ENCODE data around the gene ANKRD28. TPM values are rescaled to one million over a fixed set of nuclear protein-coding genes. Genes with fewer than 3 reads are reported as not detected.

ANKRD28 gene
- polyA plus RNA-seq, 1 of the 3 experiments (the other 2 are of a cell fraction) = 74.8 TPM

DNA sequence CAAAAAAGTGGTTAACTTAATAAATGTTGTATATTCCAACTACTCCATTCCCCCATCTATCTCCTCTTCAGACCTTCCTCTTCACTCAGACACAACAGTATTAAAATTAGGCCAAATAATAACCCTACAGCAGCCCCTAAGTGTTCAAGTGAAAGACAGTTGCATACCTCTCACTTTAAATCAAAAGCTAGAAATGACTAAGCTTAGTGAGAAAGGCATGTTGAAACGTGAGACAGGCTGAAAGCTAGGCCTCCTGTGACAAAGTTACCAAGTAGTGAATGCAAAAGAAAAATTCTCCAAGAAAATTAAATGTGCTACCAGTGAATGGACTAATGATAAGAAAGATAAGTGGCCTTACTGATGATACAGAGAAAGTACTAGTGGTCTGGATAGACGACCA lies 71.7 kb downstream of the ANKRD28 start:
- Histone ChIP-seq H3K9me3 (no peaks in the 10 kb centered on the region), H3K4me1 (ENCODE audit: control insufficient read depth in 1 of 2, insufficient read depth in 2 of 2, low read depth in 1 of 2, low read length in 1 of 2) (no peaks in the 10 kb centered on the region; a peak in 2 of 4 replicates), H3K36me3 (replicated peaks in 1 of 2; ENCODE audit: control insufficient read depth in 1 of 2, insufficient read depth in 2 of 2, low read length in 1 of 2) (peaks cover 42 to 92% of the 10 kb centered on the region in 2 experiments), H3K27ac (ENCODE audit: low read depth in 2 of 2, low read length in 1 of 2) (peak overlapping the region; percentile 51 to 58; a peak in 3 of 4 replicates), H3F3A (replicated peaks; ENCODE audit: insufficient read depth) (peaks cover 51% of the 10 kb centered on the region), H3K4me2 (peak overlapping the region; percentile 9; the same call in 1 of the 2 replicates), H3K27me3 (ENCODE audit: insufficient read depth) (no peaks in the 10 kb centered on the region), H4K20me1 (ENCODE audit: insufficient read depth) (no peaks in the 10 kb centered on the region), H3K9ac (no peak overlapping the region; the same call in 1 of the 2 replicates), H3K79me2 (ENCODE audit: insufficient read depth) (peaks cover 86% of the 10 kb centered on the region), H3K4me3 (ENCODE audit: low read depth in 2 of 2, low read length in 1 of 2) (no peak overlapping the region), H2AFZ (ENCODE audit: low read depth) (no peak overlapping the region), H3K9me2 (no peaks in the 10 kb centered on the region)
- 41% methylated on average over 2 of the region's 2 CpGs for WGBS (ENCODE audit: low lambda C conversion rate)
- CTCF ChIA-PET = interaction anchor here (0.6 kb wide), 1 partner anchor 759 kb away, joined by 3 read pairs; no protein-coding TSS in a partner anchor
- no peak for DNase-seq
- TF ChIP-seq EP300 (IDR thresholded peaks at IDR 0.05; ENCODE audit: borderline replicate concordance in 1 of 2, low read depth in 1 of 2, low read length in 1 of 2) = no peak
- TF ChIP-seq, protein P1, sequence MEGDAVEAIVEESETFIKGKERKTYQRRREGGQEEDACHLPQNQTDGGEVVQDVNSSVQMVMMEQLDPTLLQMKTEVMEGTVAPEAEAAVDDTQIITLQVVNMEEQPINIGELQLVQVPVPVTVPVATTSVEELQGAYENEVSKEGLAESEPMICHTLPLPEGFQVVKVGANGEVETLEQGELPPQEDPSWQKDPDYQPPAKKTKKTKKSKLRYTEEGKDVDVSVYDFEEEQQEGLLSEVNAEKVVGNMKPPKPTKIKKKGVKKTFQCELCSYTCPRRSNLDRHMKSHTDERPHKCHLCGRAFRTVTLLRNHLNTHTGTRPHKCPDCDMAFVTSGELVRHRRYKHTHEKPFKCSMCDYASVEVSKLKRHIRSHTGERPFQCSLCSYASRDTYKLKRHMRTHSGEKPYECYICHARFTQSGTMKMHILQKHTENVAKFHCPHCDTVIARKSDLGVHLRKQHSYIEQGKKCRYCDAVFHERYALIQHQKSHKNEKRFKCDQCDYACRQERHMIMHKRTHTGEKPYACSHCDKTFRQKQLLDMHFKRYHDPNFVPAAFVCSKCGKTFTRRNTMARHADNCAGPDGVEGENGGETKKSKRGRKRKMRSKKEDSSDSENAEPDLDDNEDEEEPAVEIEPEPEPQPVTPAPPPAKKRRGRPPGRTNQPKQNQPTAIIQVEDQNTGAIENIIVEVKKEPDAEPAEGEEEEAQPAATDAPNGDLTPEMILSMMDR (IDR thresholded peaks at IDR 0.05) = no peak
- no peak for TF ChIP-seq GATA2 (CRISPR knock-in tag; IDR thresholded peaks at IDR 0.05)
- no peak for TF ChIP-seq SIN3A (IDR thresholded peaks at IDR 0.05; ENCODE audit: borderline replicate concordance, low read depth, low read length)
- TF ChIP-seq JUND (IDR thresholded peaks at IDR 0.05) = no peak
- POLR2A ChIA-PET = no interaction called here

DNA sequence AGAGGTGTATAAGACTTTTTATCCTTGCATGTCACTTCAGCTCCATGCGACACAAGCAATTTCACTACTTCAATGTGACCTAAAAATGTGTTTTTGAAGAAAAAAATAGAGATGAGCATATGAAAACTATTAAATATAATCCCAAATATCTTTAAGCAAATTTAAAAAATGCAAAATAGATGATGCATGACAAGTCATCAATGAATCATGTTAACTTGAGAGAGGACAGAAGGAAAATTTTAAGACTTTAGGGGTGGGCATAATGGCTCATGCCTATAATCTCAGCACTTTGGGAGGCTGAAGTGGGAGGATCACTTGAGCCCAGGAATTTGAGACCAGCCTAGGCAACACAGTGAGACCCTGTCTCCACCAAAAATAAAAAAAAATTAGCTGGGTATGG lies 73.3 kb downstream of the ANKRD28 start:
- Histone ChIP-seq H4K20me1 (ENCODE audit: insufficient read depth) (no peaks in the 10 kb centered on the region), H3K27ac (ENCODE audit: low read depth in 2 of 2, low read length in 1 of 2) (no peak overlapping the region), H3K4me1 (ENCODE audit: control insufficient read depth in 1 of 2, insufficient read depth in 2 of 2, low read depth in 1 of 2, low read length in 1 of 2) (no peaks in the 10 kb centered on the region; a peak in 2 of 4 replicates), H2AFZ (ENCODE audit: low read depth) (no peak overlapping the region), H3K27me3 (ENCODE audit: insufficient read depth) (no peaks in the 10 kb centered on the region), H3K9me3 (no peaks in the 10 kb centered on the region), H3K79me2 (ENCODE audit: insufficient read depth) (peaks cover 85% of the 10 kb centered on the region), H3K4me2 (no peak overlapping the region), H3K36me3 (replicated peaks in 1 of 2; ENCODE audit: control insufficient read depth in 1 of 2, insufficient read depth in 2 of 2, low read length in 1 of 2) (peaks cover 43 to 92% of the 10 kb centered on the region in 2 experiments), H3K9me2 (no peaks in the 10 kb centered on the region), H3K9ac (no peak overlapping the region), H3K4me3 (ENCODE audit: low read depth in 2 of 2, low read length in 1 of 2) (no peak overlapping the region), H3F3A (replicated peaks; ENCODE audit: insufficient read depth) (peaks cover 45% of the 10 kb centered on the region)
- no peak for DNase-seq
- WGBS (ENCODE audit: low lambda C conversion rate) = 96% methylated on average over 1 of the region's 1 CpG
- ChIA-PET POLR2A (no interaction called here), CTCF (interaction anchor here (0.9 kb wide), 1 partner anchor 19 kb away, joined by 3 read pairs; no protein-coding TSS in a partner anchor)
- TF ChIP-seq EP300 (IDR thresholded peaks at IDR 0.05; ENCODE audit: borderline replicate concordance in 1 of 2, low read depth in 1 of 2, low read length in 1 of 2) (no peak), FOSL2 (IDR thresholded peaks at IDR 0.05; ENCODE audit: borderline replicate concordance, low read depth) (0 out of 2 replicates have a peak, but pooled peaks have one; percentile 11)

DNA sequence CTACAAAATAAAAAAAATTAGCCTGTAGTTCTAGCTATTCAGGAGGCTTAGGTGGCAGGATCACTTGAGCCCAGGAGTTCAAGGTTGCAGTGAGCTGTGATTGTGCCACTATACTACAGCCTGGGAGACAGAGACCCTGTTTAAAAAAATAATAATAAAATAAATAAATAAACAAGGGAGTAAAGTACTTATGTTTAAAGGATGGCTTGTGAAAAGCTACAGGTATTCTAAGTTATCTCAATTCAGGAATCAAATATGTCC lies 74.2 kb downstream of the ANKRD28 start:
- Histone ChIP-seq H3K27ac (ENCODE audit: low read depth in 2 of 2, low read length in 1 of 2) (no peak overlapping the region), H4K20me1 (ENCODE audit: insufficient read depth) (no peaks in the 10 kb centered on the region), H2AFZ (ENCODE audit: low read depth) (no peak overlapping the region), H3K4me3 (ENCODE audit: low read depth in 2 of 2, low read length in 1 of 2) (no peak overlapping the region), H3K27me3 (ENCODE audit: insufficient read depth) (no peaks in the 10 kb centered on the region), H3K36me3 (replicated peaks in 1 of 2; ENCODE audit: control insufficient read depth in 1 of 2, insufficient read depth in 2 of 2, low read length in 1 of 2) (peaks cover 39 to 93% of the 10 kb centered on the region in 2 experiments), H3K9me3 (no peaks in the 10 kb centered on the region), H3K9me2 (no peaks in the 10 kb centered on the region), H3K9ac (no peak overlapping the region), H3K79me2 (ENCODE audit: insufficient read depth) (peaks cover 85% of the 10 kb centered on the region), H3K4me2 (no peak overlapping the region), H3K4me1 (ENCODE audit: control insufficient read depth in 1 of 2, insufficient read depth in 2 of 2, low read depth in 1 of 2, low read length in 1 of 2) (no peaks in the 10 kb centered on the region; a peak in 1 of 4 replicates), H3F3A (replicated peaks; ENCODE audit: insufficient read depth) (peaks cover 46% of the 10 kb centered on the region)
- DNase-seq = no peak
- no peak for TF ChIP-seq JUND (IDR thresholded peaks at IDR 0.05)
- TF ChIP-seq YY1 (IDR thresholded peaks at IDR 0.05; ENCODE audit: low read depth) = no peak
- no peak for TF ChIP-seq EZH2phosphoT487 (IDR thresholded peaks at IDR 0.05; ENCODE audit: borderline replicate concordance, low read depth)
- TF ChIP-seq TAF1 (IDR thresholded peaks at IDR 0.05; ENCODE audit: borderline replicate concordance, low read depth, low read length) = no peak
- TF ChIP-seq, protein P2, sequence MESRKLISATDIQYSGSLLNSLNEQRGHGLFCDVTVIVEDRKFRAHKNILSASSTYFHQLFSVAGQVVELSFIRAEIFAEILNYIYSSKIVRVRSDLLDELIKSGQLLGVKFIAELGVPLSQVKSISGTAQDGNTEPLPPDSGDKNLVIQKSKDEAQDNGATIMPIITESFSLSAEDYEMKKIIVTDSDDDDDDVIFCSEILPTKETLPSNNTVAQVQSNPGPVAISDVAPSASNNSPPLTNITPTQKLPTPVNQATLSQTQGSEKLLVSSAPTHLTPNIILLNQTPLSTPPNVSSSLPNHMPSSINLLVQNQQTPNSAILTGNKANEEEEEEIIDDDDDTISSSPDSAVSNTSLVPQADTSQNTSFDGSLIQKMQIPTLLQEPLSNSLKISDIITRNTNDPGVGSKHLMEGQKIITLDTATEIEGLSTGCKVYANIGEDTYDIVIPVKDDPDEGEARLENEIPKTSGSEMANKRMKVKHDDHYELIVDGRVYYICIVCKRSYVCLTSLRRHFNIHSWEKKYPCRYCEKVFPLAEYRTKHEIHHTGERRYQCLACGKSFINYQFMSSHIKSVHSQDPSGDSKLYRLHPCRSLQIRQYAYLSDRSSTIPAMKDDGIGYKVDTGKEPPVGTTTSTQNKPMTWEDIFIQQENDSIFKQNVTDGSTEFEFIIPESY (IDR thresholded peaks at IDR 0.05; ENCODE audit: borderline replicate concordance, low read depth) = no peak
- TF ChIP-seq NRF1 (IDR thresholded peaks at IDR 0.05; ENCODE audit: low read depth, low read length) = no peak
- no peak for TF ChIP-seq FOXJ3 (CRISPR knock-in tag; IDR thresholded peaks at IDR 0.05)
- TF ChIP-seq FOSL2 (IDR thresholded peaks at IDR 0.05; ENCODE audit: borderline replicate concordance, low read depth) = no peak
- no peak for TF ChIP-seq EP300 (IDR thresholded peaks at IDR 0.05; ENCODE audit: borderline replicate concordance in 1 of 2, low read depth in 1 of 2, low read length in 1 of 2)
- TF ChIP-seq MEF2A (IDR thresholded peaks at IDR 0.05; ENCODE audit: borderline replicate concordance, low read depth) = no peak
- TF ChIP-seq RFX5 (IDR thresholded peaks at IDR 0.05; ENCODE audit: low read length) = no peak
- no peak for TF ChIP-seq ELF1 (IDR thresholded peaks at IDR 0.05)
- no peak for TF ChIP-seq RAD21 (IDR thresholded peaks at IDR 0.05; ENCODE audit: low read length)
- TF ChIP-seq MXI1 (IDR thresholded peaks at IDR 0.05; ENCODE audit: low read depth, low read length) = no peak
- ChIA-PET CTCF (interaction anchor here (0.8 to 1.2 kb wide), 3 partner anchors 11 to 1121 kb away, joined by 3 read pairs; no protein-coding TSS in a partner anchor), POLR2A (no interaction called here)

All from SK-N-SH (cell line).